CD4-positive, alpha-beta T cell (primary cell): Measurements from ENCODE around the gene CPNE8. TPM values are rescaled to one million over a fixed set of nuclear protein-coding genes. Genes with fewer than 3 reads are reported as not detected.

Experiments used
- ATAC-seq: fragments of 200-7000 bp; cut with Tn5 transposase; one replicate; pipeline ENCODE4 v1.10.0; 2022; ENCODE audit warnings: mild to moderate bottlenecking; ENCODE audit not compliant: poor library complexity
- CTCF ChIA-PET: fragments of 350-600 bp; sonication (Branson Sonifier 250); formaldehyde crosslinking; loops from one replicate; lab custom pipeline; 2021; ENCODE audit warnings: antibody characterized with exemption, inconsistent platforms; lab: Charles Lee
- POLR2A ChIA-PET: fragments of 350-600 bp; sonication (Branson Sonifier 250); formaldehyde crosslinking; loops from one replicate; lab custom pipeline; 2021; ENCODE audit warnings: antibody characterized with exemption, inconsistent platforms; lab: Charles Lee
- DNase-seq, 14 experiments: peaks; one replicate each; pipeline ENCODE4 v3.0.0-alpha.2; 2013 to 2020; ENCODE audit warnings: mixed read lengths in 2 of 14
- H3K27ac ChIP-seq, 2 donors: one replicate each; pipeline versions ENCODE4 v1.5.1 to v1.7.0; 2013; ENCODE audit warnings: low read length in 2 of 2, low read depth in 1 of 2, mild to moderate bottlenecking in 1 of 2
- H3K27me3 ChIP-seq, 2 experiments: 1 replicate in 1 of 2; 2 replicates in 1 of 2; pipeline versions ENCODE4 v1.6.1 to v1.7.0; 2013; ENCODE audit warnings: low read length in 2 of 2, control low read depth in 1 of 2, mild to moderate bottlenecking in 1 of 2, moderate library complexity in 1 of 2; ENCODE audit not compliant: insufficient read depth in 2 of 2, control insufficient read depth in 1 of 2
- H3K36me3 ChIP-seq: one replicate; pipeline ENCODE4 v1.6.1; 2013; ENCODE audit warnings: low read length, control low read depth; ENCODE audit not compliant: insufficient read depth
- H3K4me1 ChIP-seq: one replicate; pipeline ENCODE4 v1.6.1; 2013; ENCODE audit warnings: low read length, control low read depth; ENCODE audit not compliant: insufficient read depth
- H3K4me3 ChIP-seq: one replicate; pipeline ENCODE4 v1.5.1; 2013; ENCODE audit warnings: mild to moderate bottlenecking, low read length, moderate library complexity
- H3K9me3 ChIP-seq, 2 experiments: 1 replicate in 1 of 2; 2 replicates in 1 of 2; pipeline versions ENCODE4 v1.6.1 to v1.7.0; 2013; ENCODE audit warnings: low read length in 2 of 2, mild to moderate bottlenecking in 2 of 2, control low read depth in 1 of 2, moderate library complexity in 1 of 2; ENCODE audit not compliant: control insufficient read depth in 1 of 2, insufficient read depth in 1 of 2
- H3K27ac Mint-ChIP-seq: one replicate; pipeline ENCODE4 v1.8.0; 2020; ENCODE audit warnings: mixed read lengths
- H3K27me3 Mint-ChIP-seq: one replicate; pipeline ENCODE4 v1.8.0; 2021; ENCODE audit warnings: mixed read lengths
- H3K36me3 Mint-ChIP-seq: one replicate; pipeline ENCODE4 v1.8.0; 2021; ENCODE audit warnings: low read depth, mixed read lengths
- H3K4me1 Mint-ChIP-seq: one replicate; pipeline ENCODE4 v1.8.0; 2021; ENCODE audit warnings: low read depth, mixed read lengths
- H3K4me3 Mint-ChIP-seq: one replicate; pipeline ENCODE4 v1.8.0; 2020; ENCODE audit warnings: mild to moderate bottlenecking, mixed read lengths
- H3K9me3 Mint-ChIP-seq: one replicate; pipeline ENCODE4 v1.8.0; 2020; ENCODE audit warnings: mixed read lengths
- CTCF ChIP-seq: fragments of 200-600 bp; IDR thresholded peaks from one replicate; pipeline ENCODE4 v1.8.0; 2022; ENCODE audit warnings: antibody characterized with exemption, mild to moderate bottlenecking
- intact Hi-C, 2 experiments: fragments of 100-400 bp; cut with DNase I in 1 of 2; cut with micrococcal nuclease in 1 of 2; formaldehyde crosslinking; loops; one replicate each; pipeline versions ENCODE4 v1.15.1 to v1.9.0; 2023 to 2025; cut with DNase I, micrococcal nuclease
- total RNA-seq, 174 experiments: library from RNA in 2 of 174; stranded (reverse) in 2 of 174; gene quantifications; one replicate each; pipeline ENCODE4 v1.2.3 and lab custom pipeline; 2021 to 2026

CPNE8 gene
- total RNA-seq, 2 experiments from 2014 or later: 2.7 to 3.6 TPM

DNA sequence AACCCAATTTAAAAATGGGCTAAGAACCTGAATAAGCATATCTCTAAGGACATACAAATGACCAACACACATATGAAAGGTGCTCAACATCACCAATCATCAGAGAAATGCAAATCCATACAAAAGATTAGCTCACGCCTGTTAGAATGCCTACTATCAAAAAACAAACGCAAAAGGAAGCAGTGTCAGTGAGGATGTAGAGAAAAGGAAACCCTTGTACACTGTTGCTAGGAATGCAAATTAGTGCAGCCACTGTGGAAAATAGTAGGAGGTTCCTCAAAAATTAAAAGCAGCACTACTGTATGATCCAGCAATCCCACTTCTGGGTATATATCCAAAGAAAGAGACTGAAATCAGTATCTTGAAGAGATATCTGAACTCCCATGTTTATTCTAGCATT lies 133.0 kb downstream of the CPNE8 start:
- H3K27me3 ChIP-seq: no peaks in the 10 kb centered on the region
- H3K27ac ChIP-seq: no peak overlapping the region
- no peak for ATAC-seq
- H3K4me3 ChIP-seq: no peak overlapping the region
- no peaks in the 10 kb centered on the region for H3K27me3 Mint-ChIP-seq
- H3K27ac Mint-ChIP-seq: no peak overlapping the region
- peaks cover 1% of the 10 kb centered on the region for H3K9me3 Mint-ChIP-seq
- TF ChIP-seq CTCF: no peak
- H3K4me1 Mint-ChIP-seq: peaks cover 5% of the 10 kb centered on the region
- H3K4me1 ChIP-seq: no peaks in the 10 kb centered on the region
- intact Hi-C loops: no loop called here
- ChIA-PET CTCF (no interaction called here), POLR2A (no interaction called here)
- peak in 1 of 14 experiments; percentile 3 for DNase-seq
- H3K4me3 Mint-ChIP-seq: no peak overlapping the region
- H3K9me3 ChIP-seq: no peaks in the 10 kb centered on the region
- no peaks in the 10 kb centered on the region for H3K36me3 Mint-ChIP-seq
- H3K36me3 ChIP-seq: no peaks in the 10 kb centered on the region

- Mint-ChIP-seq H3K36me3 (no peaks in the 10 kb centered on the region), H3K4me3 (peak overlapping the region; percentile 45), H3K9me3 (no peaks in the 10 kb centered on the region), H3K4me1 (peaks cover 5% of the 10 kb centered on the region), H3K27me3 (no peaks in the 10 kb centered on the region), H3K27ac (peak overlapping the region; percentile 36)
- no peaks in the 10 kb centered on the region for H3K27me3 ChIP-seq
- CTCF ChIA-PET: no interaction called here
- POLR2A ChIA-PET: no interaction called here
- peak overlapping the region; percentile 28 for H3K4me3 ChIP-seq
- no peak for TF ChIP-seq CTCF
- H3K9me3 ChIP-seq: no peaks in the 10 kb centered on the region
- DNase-seq (peak in 3 of 14 experiments; percentile 12 to 56 (median 29)), ATAC-seq (no peak)
- no peaks in the 10 kb centered on the region for H3K36me3 ChIP-seq
- intact Hi-C loops: no loop called here
- H3K27ac ChIP-seq: no peak overlapping the region
- H3K4me1 ChIP-seq: no peaks in the 10 kb centered on the region
These were observed 133.5 kb downstream of the CPNE8 start for GRCh38 chr12:38771871-38772270.

GRCh38 chr12:38761636-38762342 lies 143.6 kb downstream of the CPNE8 start:
- CTCF ChIA-PET: no interaction called here
- Histone ChIP-seq H3K36me3 (no peaks in the 10 kb centered on the region), H3K4me1 (no peaks in the 10 kb centered on the region), H3K9me3 (peaks cover 0 to 13% of the 10 kb centered on the region in 2 experiments), H3K4me3 (no peak overlapping the region), H3K27ac (no peak overlapping the region), H3K27me3 (no peaks in the 10 kb centered on the region)
- TF ChIP-seq CTCF: no peak
- no peaks in the 10 kb centered on the region for H3K4me1 Mint-ChIP-seq
- ATAC-seq: no peak
- POLR2A ChIA-PET: no interaction called here
- no peak overlapping the region for H3K4me3 Mint-ChIP-seq
- no peaks in the 10 kb centered on the region for H3K36me3 Mint-ChIP-seq
- H3K9me3 Mint-ChIP-seq: peaks cover 3% of the 10 kb centered on the region
- DNase-seq: no peak
- intact Hi-C loops: no loop called here
- no peak overlapping the region for H3K27ac Mint-ChIP-seq
- no peaks in the 10 kb centered on the region for H3K27me3 Mint-ChIP-seq
